ENCODE results near the gene CHPF2. TPM values are rescaled to one million over a fixed set of nuclear protein-coding genes. Genes with fewer than 3 reads are reported as not detected.

Gene CHPF2
- total RNA-seq, 4 donors from 2014 or later = 14.2 to 28.3 (median 24.3) TPM

- TF ChIP-seq, protein P1, sequence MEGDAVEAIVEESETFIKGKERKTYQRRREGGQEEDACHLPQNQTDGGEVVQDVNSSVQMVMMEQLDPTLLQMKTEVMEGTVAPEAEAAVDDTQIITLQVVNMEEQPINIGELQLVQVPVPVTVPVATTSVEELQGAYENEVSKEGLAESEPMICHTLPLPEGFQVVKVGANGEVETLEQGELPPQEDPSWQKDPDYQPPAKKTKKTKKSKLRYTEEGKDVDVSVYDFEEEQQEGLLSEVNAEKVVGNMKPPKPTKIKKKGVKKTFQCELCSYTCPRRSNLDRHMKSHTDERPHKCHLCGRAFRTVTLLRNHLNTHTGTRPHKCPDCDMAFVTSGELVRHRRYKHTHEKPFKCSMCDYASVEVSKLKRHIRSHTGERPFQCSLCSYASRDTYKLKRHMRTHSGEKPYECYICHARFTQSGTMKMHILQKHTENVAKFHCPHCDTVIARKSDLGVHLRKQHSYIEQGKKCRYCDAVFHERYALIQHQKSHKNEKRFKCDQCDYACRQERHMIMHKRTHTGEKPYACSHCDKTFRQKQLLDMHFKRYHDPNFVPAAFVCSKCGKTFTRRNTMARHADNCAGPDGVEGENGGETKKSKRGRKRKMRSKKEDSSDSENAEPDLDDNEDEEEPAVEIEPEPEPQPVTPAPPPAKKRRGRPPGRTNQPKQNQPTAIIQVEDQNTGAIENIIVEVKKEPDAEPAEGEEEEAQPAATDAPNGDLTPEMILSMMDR (IDR thresholded peaks at IDR 0.05; ENCODE audit: low read depth) = no peak
These were observed 33.1 kb upstream of the CHPF2 start for GRCh38 chr7:151198945-151199848.

- TF ChIP-seq, protein P1 (IDR thresholded peaks at IDR 0.05; ENCODE audit: low read depth) = no peak
These were observed 30.9 kb upstream of the CHPF2 start for GRCh38 chr7:151201344-151201743.

GRCh38 chr7:151201751-151202150, 30.5 kb upstream of the CHPF2 start:
- TF ChIP-seq, protein P1 (IDR thresholded peaks at IDR 0.05; ENCODE audit: low read depth) = no peak

DNA sequence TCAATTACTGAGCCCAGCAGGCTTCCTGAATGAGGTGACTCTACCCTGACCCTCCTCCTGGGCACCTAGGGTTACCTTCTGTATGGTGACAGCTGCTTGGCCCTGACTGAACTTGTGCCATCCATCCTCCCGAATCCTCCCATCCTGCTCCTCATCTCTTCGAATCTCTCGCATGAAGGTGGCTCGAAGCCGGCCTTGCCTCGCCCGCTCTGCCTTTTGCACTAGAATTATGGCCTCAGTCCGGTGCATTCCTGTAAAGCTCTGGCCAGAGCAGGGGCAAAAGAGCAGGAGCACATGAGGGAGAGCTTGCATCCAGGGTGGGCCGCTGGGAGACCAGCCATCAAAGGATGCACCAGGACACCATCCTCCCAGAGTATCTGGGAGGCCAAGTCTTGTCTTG, 29.4 kb upstream of the CHPF2 start:
- TF ChIP-seq, protein P1 (IDR thresholded peaks at IDR 0.05; ENCODE audit: low read depth) = no peak

DNA sequence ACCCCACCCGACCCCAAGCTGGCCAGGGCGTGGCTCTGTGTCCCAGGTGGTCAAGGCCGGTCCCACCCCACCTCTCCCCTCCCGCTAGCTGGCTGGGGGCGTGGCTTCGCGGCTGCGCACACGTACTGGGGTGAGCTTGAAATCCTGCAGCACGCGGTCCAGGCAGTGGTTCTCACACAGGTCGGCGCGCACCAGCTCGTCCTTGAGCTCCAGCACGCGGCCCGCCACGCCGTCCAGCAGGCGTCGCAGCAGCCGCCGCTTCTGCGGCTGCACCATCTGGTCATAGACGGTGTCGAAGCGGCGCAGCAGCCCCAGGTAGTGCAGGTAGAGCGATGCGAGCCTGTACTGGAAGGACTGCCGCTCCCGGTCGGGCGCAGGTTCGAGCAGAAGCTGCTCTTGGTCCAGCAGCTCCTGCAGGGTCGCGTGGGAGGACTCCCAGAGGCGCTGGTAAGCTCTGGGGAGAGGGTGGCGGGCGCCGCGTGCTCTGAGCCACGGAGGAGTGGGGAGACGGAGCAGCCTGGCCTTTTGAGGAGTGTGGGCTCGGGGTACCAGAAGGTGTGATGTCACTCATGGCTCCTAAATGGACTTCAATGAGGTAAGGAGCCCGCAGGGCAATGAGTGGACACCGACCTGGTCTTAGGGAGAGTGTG, 27.8 kb upstream of the CHPF2 start:
- TF ChIP-seq, protein P1 (IDR thresholded peaks at IDR 0.05; ENCODE audit: low read depth) = no peak

DNA sequence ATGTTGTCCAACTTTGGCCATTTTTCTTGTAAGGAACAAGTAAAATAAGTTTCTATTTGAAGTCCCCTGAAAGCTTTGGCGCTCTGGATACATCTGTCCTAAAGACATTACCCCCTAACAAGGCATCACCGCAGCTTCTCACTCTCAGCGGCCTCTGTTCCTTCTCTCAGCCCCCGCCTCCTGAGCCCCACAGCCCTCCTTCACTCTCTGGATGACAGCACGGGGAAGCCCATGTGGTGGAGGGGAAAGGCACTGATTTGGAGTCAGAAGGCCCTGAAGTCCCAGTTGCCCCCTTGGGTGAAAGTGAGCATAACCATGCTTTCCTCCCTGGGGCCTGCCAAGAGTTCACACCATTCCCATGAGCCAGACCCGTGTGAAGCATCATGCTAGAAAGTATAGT, 26.6 kb upstream of the CHPF2 start:
- TF ChIP-seq, protein P1 (IDR thresholded peaks at IDR 0.05; ENCODE audit: low read depth) = no peak

GRCh38 chr7:151206914-151207313, 25.4 kb upstream of the CHPF2 start:
- TF ChIP-seq, protein P1 (IDR thresholded peaks at IDR 0.05; ENCODE audit: low read depth) = no peak
